HG03354 (cell line): ENCODE results near the gene ABCB4.

ENCODE experiments used
- ATAC-seq: cut with Tn5 transposase; IDR thresholded peaks from one replicate; pipeline ENCODE4 v1.9.1; 2021; ENCODE audit warnings: mild to moderate bottlenecking; ENCODE audit not compliant: unreplicated experiment, poor library complexity, severe bottlenecking

Gene ABCB4

DNA sequence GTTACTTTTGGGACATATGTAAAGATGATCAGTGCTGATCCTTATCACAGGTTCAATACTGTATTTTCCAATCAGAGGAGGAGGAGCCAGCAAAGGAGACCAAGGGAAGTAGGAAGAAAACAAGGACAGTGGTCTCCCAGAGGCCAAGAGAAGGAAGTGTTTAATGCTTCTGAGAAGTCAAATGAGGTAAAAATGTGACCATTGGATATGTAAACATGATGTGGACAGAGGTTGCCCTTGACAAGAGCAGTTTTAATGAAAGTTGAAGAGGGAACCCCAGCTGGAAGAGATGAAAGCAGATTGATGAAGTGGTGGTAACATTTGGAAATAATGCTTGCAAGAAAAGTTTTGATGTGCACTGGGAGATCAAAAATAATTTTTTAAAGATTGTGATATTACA is 111.2 kb downstream of the ABCB4 start:
- no peak for ATAC-seq

DNA sequence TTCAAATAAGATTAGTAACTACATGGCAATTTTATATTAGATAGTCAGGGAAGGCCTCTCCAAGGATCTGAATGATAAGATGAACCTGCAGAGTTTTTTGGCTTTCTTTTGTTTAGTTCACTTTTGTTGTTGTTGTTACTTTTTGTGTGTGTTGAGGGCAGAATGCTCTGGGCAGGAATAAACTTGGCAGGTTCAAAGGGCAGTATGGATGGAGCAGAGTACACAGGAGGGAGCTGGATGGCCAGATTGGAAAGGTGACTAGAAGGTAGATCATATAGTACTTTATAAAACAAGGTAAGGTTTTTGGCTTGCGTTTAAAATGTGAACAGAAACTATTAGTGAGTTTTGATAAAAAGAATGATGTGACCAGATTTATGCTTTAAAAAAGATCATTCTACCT is 112.1 kb downstream of the ABCB4 start:
- no peak for ATAC-seq

- ATAC-seq = no peak
Observed at GRCh38 chr7:87361320-87361719, 114.2 kb downstream of the ABCB4 start.

- ATAC-seq = no peak
Observed at GRCh38 chr7:87359366-87359765, 116.1 kb downstream of the ABCB4 start.

DNA sequence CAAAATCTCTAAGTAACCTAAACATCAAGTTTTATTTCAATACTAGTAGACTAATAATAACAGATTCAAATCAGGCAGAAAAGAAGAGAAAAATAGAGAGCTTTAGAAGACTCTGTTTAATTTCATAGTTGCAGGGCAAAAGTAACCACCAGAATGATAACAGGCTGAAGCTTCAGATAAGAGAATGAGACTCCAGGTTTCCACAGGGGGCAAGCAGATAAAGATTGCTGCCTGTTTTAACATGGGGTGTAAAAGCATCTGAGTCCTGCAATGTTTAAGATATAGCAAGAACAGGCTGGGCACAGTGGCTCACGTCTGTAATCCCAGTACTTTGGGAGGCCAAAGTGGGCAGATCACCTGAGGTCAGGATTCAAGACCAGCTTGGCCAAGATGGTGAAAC is 119.0 kb downstream of the ABCB4 start:
- ATAC-seq = no peak

- no peak for ATAC-seq
Observed at GRCh38 chr7:87354749-87355148, 120.7 kb downstream of the ABCB4 start.
